HEK293 (cell line): ENCODE measurements around the gene ZBTB17.

Source experiments
- GLIS1 ChIP-seq: fragments of 450-650 bp; formaldehyde crosslinking; IDR thresholded peaks from 2 replicates; pipeline ENCODE4 v1.5.1; 2016; ENCODE audit warnings: missing biosample characterization, missing genetic modification characterization
- KLF10 ChIP-seq: fragments of 450-650 bp; IDR thresholded peaks from 2 replicates; pipeline ENCODE4 v1.5.1; 2018; ENCODE audit warnings: missing biosample characterization, mild to moderate bottlenecking, missing genetic modification characterization
- KLF9 ChIP-seq: fragments of 450-650 bp; formaldehyde crosslinking; IDR thresholded peaks from 2 replicates; pipeline ENCODE4 v1.5.1; 2016; ENCODE audit warnings: missing biosample characterization, missing genetic modification characterization, low read depth
- OSR2 ChIP-seq: fragments of 450-650 bp; formaldehyde crosslinking; IDR thresholded peaks from 2 replicates; pipeline ENCODE4 v1.5.1; 2016; ENCODE audit warnings: missing biosample characterization, missing genetic modification characterization
- OVOL3 ChIP-seq: fragments of 450-650 bp; formaldehyde crosslinking; IDR thresholded peaks from 2 replicates; pipeline ENCODE4 v1.5.1; 2016; ENCODE audit warnings: missing biosample characterization, missing genetic modification characterization
- SCRT1 ChIP-seq: fragments of 450-650 bp; formaldehyde crosslinking; IDR thresholded peaks from 2 replicates; pipeline ENCODE4 v1.5.1; 2016; ENCODE audit warnings: missing biosample characterization, missing genetic modification characterization, borderline replicate concordance
- SP7 ChIP-seq: fragments of 450-650 bp; formaldehyde crosslinking; IDR thresholded peaks from 2 replicates; pipeline ENCODE4 v1.5.1; 2016; ENCODE audit warnings: missing biosample characterization, missing genetic modification characterization
- WT1 ChIP-seq: fragments of 450-650 bp; formaldehyde crosslinking; IDR thresholded peaks from 2 replicates; pipeline ENCODE4 v1.5.1; 2016; ENCODE audit warnings: missing biosample characterization, missing genetic modification characterization
- ZFP37 ChIP-seq: fragments of 450-650 bp; formaldehyde crosslinking; IDR thresholded peaks from 2 replicates; pipeline ENCODE4 v1.5.1; 2016; ENCODE audit warnings: missing biosample characterization, missing genetic modification characterization
- ZNF10 ChIP-seq: fragments of 450-650 bp; formaldehyde crosslinking; IDR thresholded peaks from 2 replicates; pipeline ENCODE4 v1.5.1; 2017; ENCODE audit warnings: missing biosample characterization, missing genetic modification characterization
- ZNF114 ChIP-seq: fragments of 450-650 bp; formaldehyde crosslinking; IDR thresholded peaks from 2 replicates; pipeline ENCODE4 v1.5.0; 2017; ENCODE audit warnings: missing biosample characterization, missing genetic modification characterization
- ZNF174 ChIP-seq: fragments of 450-650 bp; formaldehyde crosslinking; IDR thresholded peaks from 2 replicates; pipeline ENCODE4 v1.5.0; 2017; ENCODE audit warnings: missing biosample characterization, mild to moderate bottlenecking, missing genetic modification characterization
- ZNF341 ChIP-seq: fragments of 450-650 bp; formaldehyde crosslinking; IDR thresholded peaks from 2 replicates; pipeline ENCODE4; 2016; ENCODE audit warnings: low read depth, missing biosample characterization, missing genetic modification characterization
- ZNF501 ChIP-seq: fragments of 450-650 bp; formaldehyde crosslinking; IDR thresholded peaks from 2 replicates; pipeline ENCODE4 v1.5.1; 2016; ENCODE audit warnings: missing biosample characterization, missing genetic modification characterization
- ZNF529 ChIP-seq: fragments of 450-650 bp; formaldehyde crosslinking; IDR thresholded peaks from 2 replicates; pipeline ENCODE4 v1.5.1; 2017; ENCODE audit warnings: missing genetic modification characterization, missing biosample characterization; ENCODE audit not compliant: insufficient replicate concordance
- ZNF548 ChIP-seq: fragments of 450-650 bp; formaldehyde crosslinking; IDR thresholded peaks from 2 replicates; pipeline ENCODE4 v1.5.1; 2016; ENCODE audit warnings: missing biosample characterization, missing genetic modification characterization
- ZNF549 ChIP-seq: fragments of 450-650 bp; IDR thresholded peaks from 2 replicates; pipeline ENCODE4 v1.5.1; 2018; ENCODE audit warnings: missing biosample characterization, missing genetic modification characterization, mild to moderate bottlenecking, inconsistent platforms, moderate library complexity
- ZNF747 ChIP-seq: fragments of 450-650 bp; formaldehyde crosslinking; IDR thresholded peaks from 2 replicates; pipeline ENCODE4 v1.5.1; 2016; ENCODE audit warnings: missing biosample characterization, missing genetic modification characterization
- ZNF843 ChIP-seq: fragments of 450-650 bp; formaldehyde crosslinking; IDR thresholded peaks from 2 replicates; pipeline ENCODE4 v1.5.1; 2016; ENCODE audit warnings: missing biosample characterization, missing genetic modification characterization
- ZSCAN16 ChIP-seq: fragments of 450-650 bp; formaldehyde crosslinking; IDR thresholded peaks from 2 replicates; pipeline ENCODE4 v1.5.1; 2016; ENCODE audit warnings: missing biosample characterization, missing genetic modification characterization
- TF ChIP-seq, protein P1 (sequence below): fragments of 450-650 bp; formaldehyde crosslinking; IDR thresholded peaks from 2 replicates; pipeline ENCODE4 v1.5.1; 2016; ENCODE audit warnings: missing biosample characterization, missing genetic modification characterization
- TF ChIP-seq, protein P2 (sequence below): fragments of 450-650 bp; formaldehyde crosslinking; IDR thresholded peaks from 2 replicates; pipeline ENCODE4 v1.5.1; 2016; ENCODE audit warnings: missing biosample characterization, missing genetic modification characterization
- TF ChIP-seq, protein P3 (sequence below): fragments of 450-650 bp; formaldehyde crosslinking; IDR thresholded peaks from 2 replicates; pipeline ENCODE4 v1.5.1; 2016; ENCODE audit warnings: missing biosample characterization, missing genetic modification characterization
- TF ChIP-seq, protein P4 (sequence below): fragments of 450-650 bp; formaldehyde crosslinking; IDR thresholded peaks from 2 replicates; pipeline ENCODE4 v1.5.1; 2016; ENCODE audit warnings: missing biosample characterization, missing genetic modification characterization
- TF ChIP-seq, protein P5 (sequence below): fragments of 450-650 bp; formaldehyde crosslinking; conservative IDR thresholded peaks from 2 replicates; pipeline ENCODE4 v1.5.1; 2016; ENCODE audit warnings: low read depth, missing biosample characterization, missing genetic modification characterization

ZBTB17 gene

DNA sequence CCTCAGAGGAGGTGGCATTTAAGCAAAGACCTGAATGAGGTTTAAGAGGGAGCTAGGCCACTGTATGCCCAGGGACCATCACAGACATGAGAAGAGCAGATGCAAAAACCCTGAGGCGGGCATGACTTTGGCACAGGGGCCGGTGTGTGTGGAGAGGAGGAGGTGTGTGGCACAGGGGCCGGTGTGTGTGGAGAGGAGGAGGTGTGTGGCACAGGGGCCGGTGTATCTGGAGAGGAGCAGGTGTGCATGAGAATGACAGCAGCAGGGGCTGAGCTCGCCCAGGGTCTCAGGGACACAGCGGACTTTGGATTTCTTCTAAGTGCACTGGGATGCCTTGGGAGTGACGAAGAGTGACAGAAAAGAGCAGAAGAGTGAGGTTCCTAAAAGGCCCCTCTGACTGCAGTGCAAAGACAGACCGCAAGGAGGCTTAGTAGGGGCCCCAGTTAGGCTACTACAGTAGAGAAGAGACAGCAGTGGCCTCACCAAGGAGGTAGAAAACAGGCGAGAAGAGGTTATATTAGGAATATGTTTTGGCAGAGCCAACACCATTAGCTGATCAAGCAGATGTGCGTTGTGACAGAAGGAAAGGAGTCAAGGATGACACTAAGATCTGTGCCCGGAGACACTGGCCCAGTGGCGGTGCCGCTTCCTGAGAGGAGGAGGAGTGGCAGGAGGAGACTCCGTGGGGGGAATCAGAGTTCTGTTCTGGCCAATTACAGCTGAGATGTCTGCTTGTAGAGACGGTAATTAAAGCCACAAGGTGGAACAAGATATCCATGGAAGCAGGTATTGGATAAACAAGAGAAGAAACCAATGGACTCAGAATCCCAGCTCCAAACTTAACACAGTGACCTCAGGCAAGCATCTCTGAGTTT lies 18.4 kb downstream of the ZBTB17 start (continued):
- TF ChIP-seq ZNF843 (tag by site-specific recombination) (no peak), OSR2 (tag by site-specific recombination) (peak; percentile 75), ZNF548 (tag by site-specific recombination) (no peak), KLF9 (no peak), KLF10 (no peak), ZNF174 (tag by site-specific recombination) (no peak), OVOL3 (tag by site-specific recombination) (no peak), SP7 (tag by site-specific recombination) (no peak), ZNF501 (no peak), ZNF10 (tag by site-specific recombination) (no peak), WT1 (tag by site-specific recombination) (no peak), ZNF747 (tag by site-specific recombination) (no peak), ZNF341 (no peak), ZFP37 (no peak), ZNF549 (tag by site-specific recombination) (no peak), SCRT1 (tag by site-specific recombination) (no peak), ZSCAN16 (tag by site-specific recombination) (no peak), ZNF114 (no peak), GLIS1 (tag by site-specific recombination) (peak; percentile 63; the same call in 1 of the 2 replicates), ZNF529 (tag by site-specific recombination) (no peak)
- TF ChIP-seq, protein P1, sequence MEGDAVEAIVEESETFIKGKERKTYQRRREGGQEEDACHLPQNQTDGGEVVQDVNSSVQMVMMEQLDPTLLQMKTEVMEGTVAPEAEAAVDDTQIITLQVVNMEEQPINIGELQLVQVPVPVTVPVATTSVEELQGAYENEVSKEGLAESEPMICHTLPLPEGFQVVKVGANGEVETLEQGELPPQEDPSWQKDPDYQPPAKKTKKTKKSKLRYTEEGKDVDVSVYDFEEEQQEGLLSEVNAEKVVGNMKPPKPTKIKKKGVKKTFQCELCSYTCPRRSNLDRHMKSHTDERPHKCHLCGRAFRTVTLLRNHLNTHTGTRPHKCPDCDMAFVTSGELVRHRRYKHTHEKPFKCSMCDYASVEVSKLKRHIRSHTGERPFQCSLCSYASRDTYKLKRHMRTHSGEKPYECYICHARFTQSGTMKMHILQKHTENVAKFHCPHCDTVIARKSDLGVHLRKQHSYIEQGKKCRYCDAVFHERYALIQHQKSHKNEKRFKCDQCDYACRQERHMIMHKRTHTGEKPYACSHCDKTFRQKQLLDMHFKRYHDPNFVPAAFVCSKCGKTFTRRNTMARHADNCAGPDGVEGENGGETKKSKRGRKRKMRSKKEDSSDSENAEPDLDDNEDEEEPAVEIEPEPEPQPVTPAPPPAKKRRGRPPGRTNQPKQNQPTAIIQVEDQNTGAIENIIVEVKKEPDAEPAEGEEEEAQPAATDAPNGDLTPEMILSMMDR (tag by site-specific recombination): no peak
- TF ChIP-seq, protein P2, sequence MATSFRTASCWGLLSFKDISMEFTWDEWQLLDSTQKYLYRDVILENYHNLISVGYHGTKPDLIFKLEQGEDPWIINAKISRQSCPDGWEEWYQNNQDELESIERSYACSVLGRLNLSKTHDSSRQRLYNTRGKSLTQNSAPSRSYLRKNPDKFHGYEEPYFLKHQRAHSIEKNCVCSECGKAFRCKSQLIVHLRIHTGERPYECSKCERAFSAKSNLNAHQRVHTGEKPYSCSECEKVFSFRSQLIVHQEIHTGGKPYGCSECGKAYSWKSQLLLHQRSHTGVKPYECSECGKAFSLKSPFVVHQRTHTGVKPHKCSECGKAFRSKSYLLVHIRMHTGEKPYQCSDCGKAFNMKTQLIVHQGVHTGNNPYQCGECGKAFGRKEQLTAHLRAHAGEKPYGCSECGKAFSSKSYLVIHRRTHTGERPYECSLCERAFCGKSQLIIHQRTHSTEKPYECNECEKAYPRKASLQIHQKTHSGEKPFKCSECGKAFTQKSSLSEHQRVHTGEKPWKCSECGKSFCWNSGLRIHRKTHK: no peak
- TF ChIP-seq, protein P3, sequence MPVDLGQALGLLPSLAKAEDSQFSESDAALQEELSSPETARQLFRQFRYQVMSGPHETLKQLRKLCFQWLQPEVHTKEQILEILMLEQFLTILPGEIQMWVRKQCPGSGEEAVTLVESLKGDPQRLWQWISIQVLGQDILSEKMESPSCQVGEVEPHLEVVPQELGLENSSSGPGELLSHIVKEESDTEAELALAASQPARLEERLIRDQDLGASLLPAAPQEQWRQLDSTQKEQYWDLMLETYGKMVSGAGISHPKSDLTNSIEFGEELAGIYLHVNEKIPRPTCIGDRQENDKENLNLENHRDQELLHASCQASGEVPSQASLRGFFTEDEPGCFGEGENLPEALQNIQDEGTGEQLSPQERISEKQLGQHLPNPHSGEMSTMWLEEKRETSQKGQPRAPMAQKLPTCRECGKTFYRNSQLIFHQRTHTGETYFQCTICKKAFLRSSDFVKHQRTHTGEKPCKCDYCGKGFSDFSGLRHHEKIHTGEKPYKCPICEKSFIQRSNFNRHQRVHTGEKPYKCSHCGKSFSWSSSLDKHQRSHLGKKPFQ (tag by site-specific recombination): no peak
- TF ChIP-seq, protein P4, sequence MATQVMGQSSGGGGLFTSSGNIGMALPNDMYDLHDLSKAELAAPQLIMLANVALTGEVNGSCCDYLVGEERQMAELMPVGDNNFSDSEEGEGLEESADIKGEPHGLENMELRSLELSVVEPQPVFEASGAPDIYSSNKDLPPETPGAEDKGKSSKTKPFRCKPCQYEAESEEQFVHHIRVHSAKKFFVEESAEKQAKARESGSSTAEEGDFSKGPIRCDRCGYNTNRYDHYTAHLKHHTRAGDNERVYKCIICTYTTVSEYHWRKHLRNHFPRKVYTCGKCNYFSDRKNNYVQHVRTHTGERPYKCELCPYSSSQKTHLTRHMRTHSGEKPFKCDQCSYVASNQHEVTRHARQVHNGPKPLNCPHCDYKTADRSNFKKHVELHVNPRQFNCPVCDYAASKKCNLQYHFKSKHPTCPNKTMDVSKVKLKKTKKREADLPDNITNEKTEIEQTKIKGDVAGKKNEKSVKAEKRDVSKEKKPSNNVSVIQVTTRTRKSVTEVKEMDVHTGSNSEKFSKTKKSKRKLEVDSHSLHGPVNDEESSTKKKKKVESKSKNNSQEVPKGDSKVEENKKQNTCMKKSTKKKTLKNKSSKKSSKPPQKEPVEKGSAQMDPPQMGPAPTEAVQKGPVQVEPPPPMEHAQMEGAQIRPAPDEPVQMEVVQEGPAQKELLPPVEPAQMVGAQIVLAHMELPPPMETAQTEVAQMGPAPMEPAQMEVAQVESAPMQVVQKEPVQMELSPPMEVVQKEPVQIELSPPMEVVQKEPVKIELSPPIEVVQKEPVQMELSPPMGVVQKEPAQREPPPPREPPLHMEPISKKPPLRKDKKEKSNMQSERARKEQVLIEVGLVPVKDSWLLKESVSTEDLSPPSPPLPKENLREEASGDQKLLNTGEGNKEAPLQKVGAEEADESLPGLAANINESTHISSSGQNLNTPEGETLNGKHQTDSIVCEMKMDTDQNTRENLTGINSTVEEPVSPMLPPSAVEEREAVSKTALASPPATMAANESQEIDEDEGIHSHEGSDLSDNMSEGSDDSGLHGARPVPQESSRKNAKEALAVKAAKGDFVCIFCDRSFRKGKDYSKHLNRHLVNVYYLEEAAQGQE: no peak
- TF ChIP-seq, protein P5, sequence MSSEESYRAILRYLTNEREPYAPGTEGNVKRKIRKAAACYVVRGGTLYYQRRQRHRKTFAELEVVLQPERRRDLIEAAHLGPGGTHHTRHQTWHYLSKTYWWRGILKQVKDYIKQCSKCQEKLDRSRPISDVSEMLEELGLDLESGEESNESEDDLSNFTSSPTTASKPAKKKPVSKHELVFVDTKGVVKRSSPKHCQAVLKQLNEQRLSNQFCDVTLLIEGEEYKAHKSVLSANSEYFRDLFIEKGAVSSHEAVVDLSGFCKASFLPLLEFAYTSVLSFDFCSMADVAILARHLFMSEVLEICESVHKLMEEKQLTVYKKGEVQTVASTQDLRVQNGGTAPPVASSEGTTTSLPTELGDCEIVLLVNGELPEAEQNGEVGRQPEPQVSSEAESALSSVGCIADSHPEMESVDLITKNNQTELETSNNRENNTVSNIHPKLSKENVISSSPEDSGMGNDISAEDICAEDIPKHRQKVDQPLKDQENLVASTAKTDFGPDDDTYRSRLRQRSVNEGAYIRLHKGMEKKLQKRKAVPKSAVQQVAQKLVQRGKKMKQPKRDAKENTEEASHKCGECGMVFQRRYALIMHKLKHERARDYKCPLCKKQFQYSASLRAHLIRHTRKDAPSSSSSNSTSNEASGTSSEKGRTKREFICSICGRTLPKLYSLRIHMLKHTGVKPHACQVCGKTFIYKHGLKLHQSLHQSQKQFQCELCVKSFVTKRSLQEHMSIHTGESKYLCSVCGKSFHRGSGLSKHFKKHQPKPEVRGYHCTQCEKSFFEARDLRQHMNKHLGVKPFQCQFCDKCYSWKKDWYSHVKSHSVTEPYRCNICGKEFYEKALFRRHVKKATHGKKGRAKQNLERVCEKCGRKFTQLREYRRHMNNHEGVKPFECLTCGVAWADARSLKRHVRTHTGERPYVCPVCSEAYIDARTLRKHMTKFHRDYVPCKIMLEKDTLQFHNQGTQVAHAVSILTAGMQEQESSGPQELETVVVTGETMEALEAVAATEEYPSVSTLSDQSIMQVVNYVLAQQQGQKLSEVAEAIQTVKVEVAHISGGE: no peak
